RWPE2 (cell line): ENCODE results near the gene NUMBL.

Source experiments
- ATAC-seq: fragments of 200-7000 bp; cut with Tn5 transposase; 3 replicates; pipeline ENCODE4 v1.9.1; 2021; ENCODE audit warnings: low read depth
- DNase-seq: peaks from one replicate; pipeline ENCODE4 v3.0.0-alpha.2; 2020; ENCODE audit warnings: low spot score
- H3K27ac ChIP-seq: fragments of 450-650 bp; 2 replicates; pipeline ENCODE4 v1.5.1; 2017; ENCODE audit warnings: mild to moderate bottlenecking; ENCODE audit not compliant: poor library complexity, severe bottlenecking
- H3K27me3 ChIP-seq: fragments of 250-450 bp; sonication (Bioruptor Pico); 2 replicates; pipeline ENCODE4 v1.5.1; 2021; ENCODE audit warnings: mild to moderate bottlenecking, moderate library complexity; ENCODE audit not compliant: insufficient read depth, poor library complexity, severe bottlenecking
- H3K36me3 ChIP-seq: fragments of 250-450 bp; sonication (Bioruptor Pico); 2 replicates; pipeline ENCODE4 v1.5.1; 2020; ENCODE audit warnings: low read depth, mild to moderate bottlenecking, moderate library complexity
- H3K4me1 ChIP-seq: fragments of 250-450 bp; sonication (Bioruptor Pico); 2 replicates; pipeline ENCODE4 v1.5.1; 2021; ENCODE audit warnings: mild to moderate bottlenecking, moderate library complexity; ENCODE audit not compliant: insufficient read depth, poor library complexity, severe bottlenecking
- H3K4me3 ChIP-seq: fragments of 250-450 bp; sonication (Bioruptor Pico); 2 replicates; pipeline ENCODE4 v1.5.1; 2021; ENCODE audit warnings: mild to moderate bottlenecking, moderate library complexity; ENCODE audit not compliant: severe bottlenecking
- H3K9me3 ChIP-seq: fragments of 250-450 bp; sonication (Bioruptor Pico); 2 replicates; pipeline ENCODE4 v1.5.1; 2021; ENCODE audit warnings: mild to moderate bottlenecking, moderate library complexity; ENCODE audit not compliant: severe bottlenecking
- CTCF ChIP-seq: fragments of 450-650 bp; IDR thresholded peaks from one replicate; pipeline ENCODE4 v1.5.1; 2017; ENCODE audit warnings: mild to moderate bottlenecking, moderate library complexity; ENCODE audit not compliant: poor library complexity, severe bottlenecking

Gene NUMBL

GRCh38 chr19:40646743-40647254, 43.7 kb downstream of the NUMBL start:
- H3K27ac ChIP-seq = peak overlapping the region; percentile 28
- H3K4me3 ChIP-seq = no peak overlapping the region
- no peaks in the 10 kb centered on the region for H3K36me3 ChIP-seq
- no peaks in the 10 kb centered on the region for H3K9me3 ChIP-seq
- no peak for TF ChIP-seq CTCF
- no peak for DNase-seq
- ATAC-seq = no peak
- H3K27me3 ChIP-seq = no peaks in the 10 kb centered on the region
- peaks cover 4% of the 10 kb centered on the region for H3K4me1 ChIP-seq

GRCh38 chr19:40642757-40643305, 47.6 kb downstream of the NUMBL start:
- H3K27ac ChIP-seq = no peak overlapping the region

GRCh38 chr19:40642051-40642706, 48.3 kb downstream of the NUMBL start:
- H3K27ac ChIP-seq = no peak overlapping the region
- no peaks in the 10 kb centered on the region for H3K9me3 ChIP-seq
- ATAC-seq = no peak
- H3K36me3 ChIP-seq = no peaks in the 10 kb centered on the region
- no peak for TF ChIP-seq CTCF
- no peaks in the 10 kb centered on the region for H3K27me3 ChIP-seq
- no peak for DNase-seq
- no peak overlapping the region for H3K4me3 ChIP-seq
- peaks cover 4% of the 10 kb centered on the region for H3K4me1 ChIP-seq

More at GRCh38 chr19:40642757-40643305, 47.6 kb downstream of the NUMBL start:
- no peaks in the 10 kb centered on the region for H3K27me3 ChIP-seq
- ATAC-seq (no peak), DNase-seq (no peak)
- H3K36me3 ChIP-seq = no peaks in the 10 kb centered on the region
- H3K4me3 ChIP-seq = no peak overlapping the region
- H3K9me3 ChIP-seq = no peaks in the 10 kb centered on the region
- no peak for TF ChIP-seq CTCF
- peaks cover 4% of the 10 kb centered on the region for H3K4me1 ChIP-seq

GRCh38 chr19:40641281-40641680, 49.2 kb downstream of the NUMBL start:
- no peaks in the 10 kb centered on the region for H3K27me3 ChIP-seq
- no peak overlapping the region for H3K4me3 ChIP-seq
- no peaks in the 10 kb centered on the region for H3K36me3 ChIP-seq
- H3K9me3 ChIP-seq = no peaks in the 10 kb centered on the region
- H3K4me1 ChIP-seq = peaks cover 1% of the 10 kb centered on the region
- TF ChIP-seq CTCF = no peak
- ATAC-seq (no peak), DNase-seq (no peak)
- H3K27ac ChIP-seq = no peak overlapping the region

GRCh38 chr19:40640744-40641143, 49.7 kb downstream of the NUMBL start:
- H3K36me3 ChIP-seq = no peaks in the 10 kb centered on the region
- no peaks in the 10 kb centered on the region for H3K9me3 ChIP-seq
- no peak overlapping the region for H3K4me3 ChIP-seq
- ATAC-seq (no peak), DNase-seq (no peak)
- no peaks in the 10 kb centered on the region for H3K27me3 ChIP-seq
- TF ChIP-seq CTCF = no peak
- H3K27ac ChIP-seq = no peak overlapping the region
- no peaks in the 10 kb centered on the region for H3K4me1 ChIP-seq
